ENCODE data around the gene ABCG1.

Gene ABCG1

DNA sequence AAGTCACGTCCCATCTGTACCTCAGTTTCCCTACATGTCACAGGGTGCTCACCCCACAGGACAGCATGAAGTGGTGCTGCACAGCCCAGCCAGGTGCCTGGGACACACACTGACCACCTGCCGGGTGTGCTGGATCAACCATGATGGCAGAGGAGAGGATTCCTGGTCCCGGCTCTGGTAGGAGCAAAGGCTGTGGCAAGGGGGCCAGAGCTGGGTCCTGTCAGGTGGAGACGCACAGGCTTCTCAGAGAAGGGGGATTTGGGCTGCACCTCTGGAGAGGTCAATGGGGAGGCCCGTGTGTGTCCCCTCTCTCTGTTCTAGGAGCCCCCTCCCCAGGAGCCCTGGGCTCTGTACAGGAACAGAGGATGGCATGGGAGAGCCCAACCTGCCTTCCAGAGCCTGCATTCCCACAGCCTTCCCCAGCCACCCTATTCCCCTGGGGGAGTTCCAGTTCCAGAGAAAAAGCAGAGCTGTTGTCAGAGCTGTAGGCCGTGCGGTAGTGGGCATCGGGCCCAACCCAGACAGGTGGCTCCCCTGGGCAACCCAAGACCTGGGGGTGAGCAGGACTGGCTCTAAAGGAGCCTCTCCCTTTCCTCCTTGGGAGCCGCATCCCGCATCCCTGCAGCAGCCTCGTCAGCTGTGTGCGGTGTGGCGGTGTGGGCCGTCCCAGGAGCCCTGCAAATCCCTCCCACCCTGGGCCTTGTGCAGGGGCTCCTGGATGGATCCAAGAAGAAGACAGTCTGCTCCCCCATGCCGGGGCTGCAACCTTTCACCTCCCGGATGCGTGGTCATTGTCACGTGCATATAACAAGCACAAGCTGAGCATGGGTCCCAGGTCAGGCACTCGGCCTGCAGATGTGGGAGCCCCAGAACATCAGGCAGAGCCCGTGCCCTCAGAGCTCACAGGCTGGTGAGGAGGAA, 99.1 kb downstream of the ABCG1 start:
- Histone ChIP-seq H3K27me3 (ENCODE audit: control insufficient read depth in 1 of 2, insufficient read depth in 2 of 2, low read length in 2 of 2) (peaks cover 3 to 4% of the 10 kb centered on the region in 2 donors), H3K36me3 (ENCODE audit: control insufficient read depth in 2 of 2, insufficient read depth in 2 of 2, low read length in 2 of 2) (no peaks in the 10 kb centered on the region), H3K9me3 (ENCODE audit: control insufficient read depth in 2 of 2, low read length in 2 of 2) (no peaks in the 10 kb centered on the region), H3K4me3 (ENCODE audit: low read length in 2 of 2) (no peak overlapping the region), H3K4me1 (ENCODE audit: control insufficient read depth, insufficient read depth, low read length) (no peaks in the 10 kb centered on the region), H3K9ac (ENCODE audit: low read length in 2 of 2) (no peak overlapping the region), H3K27ac (ENCODE audit: low read length) (no peak overlapping the region)

DNA sequence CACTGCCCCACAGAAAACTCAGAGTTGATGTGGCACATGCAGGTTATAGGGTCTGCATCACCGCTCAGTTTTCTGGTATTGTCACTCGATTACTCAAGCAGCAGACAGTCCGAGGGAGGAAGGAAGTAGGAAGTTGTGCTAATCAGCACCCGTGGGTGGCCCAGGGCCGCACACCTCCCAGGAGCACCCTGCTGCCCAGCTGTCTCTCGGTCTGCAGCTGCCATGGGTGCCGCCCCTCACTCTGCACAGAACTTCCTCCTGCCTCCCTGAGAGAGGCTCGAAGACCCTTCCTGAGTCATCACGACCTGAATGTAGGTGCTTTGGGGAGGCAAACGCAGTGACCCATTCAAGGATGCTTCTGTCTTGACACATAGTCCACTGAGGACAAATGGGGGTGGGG, 100.4 kb downstream of the ABCG1 start:
- Histone ChIP-seq H3K27ac (ENCODE audit: low read length) (no peak overlapping the region), H3K4me1 (ENCODE audit: control insufficient read depth, insufficient read depth, low read length) (no peaks in the 10 kb centered on the region), H3K9ac (ENCODE audit: low read length in 2 of 2) (no peak overlapping the region), H3K36me3 (ENCODE audit: control insufficient read depth in 2 of 2, insufficient read depth in 2 of 2, low read length in 2 of 2) (no peaks in the 10 kb centered on the region), H3K4me3 (ENCODE audit: low read length in 2 of 2) (no peak overlapping the region), H3K9me3 (ENCODE audit: control insufficient read depth in 2 of 2, low read length in 2 of 2) (no peaks in the 10 kb centered on the region), H3K27me3 (ENCODE audit: control insufficient read depth in 1 of 2, insufficient read depth in 2 of 2, low read length in 2 of 2) (peaks cover 3 to 4% of the 10 kb centered on the region in 2 donors)

DNA sequence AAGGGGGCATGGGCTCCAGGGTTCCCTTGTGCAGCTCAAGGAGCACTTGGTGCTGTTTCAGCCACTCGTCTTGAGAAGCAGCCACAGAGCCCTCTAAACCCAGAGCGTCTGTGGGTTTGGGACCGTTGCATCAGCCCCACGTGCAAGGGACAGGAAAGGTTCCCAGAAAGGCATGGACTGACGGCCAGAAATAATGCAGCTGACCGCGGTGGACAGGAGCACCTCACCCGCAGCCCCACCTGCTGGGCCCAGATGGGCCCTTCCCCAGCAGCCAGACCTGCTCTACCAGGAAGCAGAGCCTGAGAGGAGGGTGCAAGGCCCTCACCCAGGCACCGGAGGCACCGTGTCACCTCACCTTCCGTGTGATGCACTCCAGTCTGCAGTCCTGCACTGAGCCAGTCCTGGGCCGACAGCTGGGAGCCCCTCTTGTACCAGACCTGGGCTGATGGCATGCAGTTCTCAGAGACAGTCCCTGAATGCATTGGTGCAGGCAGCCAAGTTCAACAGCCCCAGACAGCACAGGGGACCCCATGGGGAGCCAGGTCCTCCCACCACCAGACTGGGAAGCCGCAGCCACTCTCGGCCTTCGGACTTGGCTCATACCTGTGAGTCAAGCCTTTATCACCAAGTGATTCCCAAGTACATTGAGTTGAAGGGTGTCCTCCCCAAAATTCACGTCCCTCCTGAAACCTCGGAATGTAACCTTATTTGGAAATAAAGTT, 101.1 kb downstream of the ABCG1 start:
- Histone ChIP-seq H3K4me3 (ENCODE audit: low read length in 2 of 2) (no peak overlapping the region), H3K27me3 (ENCODE audit: control insufficient read depth in 1 of 2, insufficient read depth in 2 of 2, low read length in 2 of 2) (peaks cover 3 to 4% of the 10 kb centered on the region in 2 donors), H3K9ac (ENCODE audit: low read length in 2 of 2) (no peak overlapping the region), H3K9me3 (ENCODE audit: control insufficient read depth in 2 of 2, low read length in 2 of 2) (peaks cover 0 to 3% of the 10 kb centered on the region in 2 donors), H3K36me3 (ENCODE audit: control insufficient read depth in 2 of 2, insufficient read depth in 2 of 2, low read length in 2 of 2) (no peaks in the 10 kb centered on the region), H3K4me1 (ENCODE audit: control insufficient read depth, insufficient read depth, low read length) (no peaks in the 10 kb centered on the region), H3K27ac (ENCODE audit: low read length) (no peak overlapping the region)

DNA sequence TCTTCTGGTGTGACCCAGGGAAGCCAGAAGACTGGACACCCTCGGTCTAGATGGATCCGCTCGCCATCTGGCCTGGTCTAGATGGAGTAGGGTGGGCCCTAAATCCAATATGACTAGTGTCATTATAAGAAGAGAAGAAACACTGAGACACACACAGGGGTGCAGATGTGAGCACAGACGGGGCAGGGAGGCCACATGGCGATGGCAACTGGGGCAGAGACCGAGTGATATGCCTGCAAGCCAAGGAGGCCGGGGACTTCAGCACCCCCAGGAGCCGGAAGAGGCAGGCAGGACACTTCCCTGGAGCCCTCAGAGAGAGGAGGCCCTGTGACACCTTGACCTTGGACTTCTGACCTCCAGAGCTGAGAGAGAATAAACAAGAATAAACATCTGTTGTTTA, 101.9 kb downstream of the ABCG1 start:
- H3K36me3 ChIP-seq (ENCODE audit: control insufficient read depth in 2 of 2, insufficient read depth in 2 of 2, low read length in 2 of 2) = no peaks in the 10 kb centered on the region
- H3K9ac ChIP-seq (ENCODE audit: low read length in 2 of 2) = no peak overlapping the region
- H3K4me1 ChIP-seq (ENCODE audit: control insufficient read depth, insufficient read depth, low read length) = no peaks in the 10 kb centered on the region
- peaks cover 6 to 9% of the 10 kb centered on the region in 2 donors for H3K9me3 ChIP-seq (ENCODE audit: control insufficient read depth in 2 of 2, low read length in 2 of 2)
- H3K4me3 ChIP-seq (ENCODE audit: low read length in 2 of 2) = no peak overlapping the region
- H3K27me3 ChIP-seq (ENCODE audit: control insufficient read depth in 1 of 2, insufficient read depth in 2 of 2, low read length in 2 of 2) = peaks cover 3 to 4% of the 10 kb centered on the region in 2 donors
- H3K27ac ChIP-seq (ENCODE audit: low read length) = no peak overlapping the region

DNA sequence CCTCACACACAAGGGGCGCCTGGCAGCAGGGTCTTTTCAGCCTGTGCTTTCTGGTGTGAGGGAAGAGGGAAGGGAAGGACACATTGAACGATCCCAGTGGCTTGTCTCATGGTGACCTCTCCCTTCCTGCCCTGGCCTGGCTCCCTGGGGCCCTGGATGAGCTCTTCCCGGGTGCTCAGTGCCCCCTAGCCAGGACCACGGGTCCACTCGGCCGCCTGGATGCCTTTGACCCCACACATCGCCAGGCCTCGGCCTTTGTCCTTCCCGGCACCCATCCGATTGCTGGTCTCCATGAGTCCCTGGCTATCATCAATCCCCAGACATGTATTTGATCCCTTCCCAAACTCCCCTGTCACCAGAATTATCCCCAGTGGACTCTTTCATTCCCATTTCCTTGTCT, 102.3 kb downstream of the ABCG1 start:
- Histone ChIP-seq H3K9ac (ENCODE audit: low read length in 2 of 2) (no peak overlapping the region), H3K4me3 (ENCODE audit: low read length in 2 of 2) (no peak overlapping the region), H3K9me3 (ENCODE audit: control insufficient read depth in 2 of 2, low read length in 2 of 2) (peaks cover 6 to 9% of the 10 kb centered on the region in 2 donors), H3K27ac (ENCODE audit: low read length) (no peak overlapping the region), H3K27me3 (ENCODE audit: control insufficient read depth in 1 of 2, insufficient read depth in 2 of 2, low read length in 2 of 2) (peaks cover 3 to 4% of the 10 kb centered on the region in 2 donors), H3K4me1 (ENCODE audit: control insufficient read depth, insufficient read depth, low read length) (no peaks in the 10 kb centered on the region), H3K36me3 (ENCODE audit: control insufficient read depth in 2 of 2, insufficient read depth in 2 of 2, low read length in 2 of 2) (no peaks in the 10 kb centered on the region)

DNA sequence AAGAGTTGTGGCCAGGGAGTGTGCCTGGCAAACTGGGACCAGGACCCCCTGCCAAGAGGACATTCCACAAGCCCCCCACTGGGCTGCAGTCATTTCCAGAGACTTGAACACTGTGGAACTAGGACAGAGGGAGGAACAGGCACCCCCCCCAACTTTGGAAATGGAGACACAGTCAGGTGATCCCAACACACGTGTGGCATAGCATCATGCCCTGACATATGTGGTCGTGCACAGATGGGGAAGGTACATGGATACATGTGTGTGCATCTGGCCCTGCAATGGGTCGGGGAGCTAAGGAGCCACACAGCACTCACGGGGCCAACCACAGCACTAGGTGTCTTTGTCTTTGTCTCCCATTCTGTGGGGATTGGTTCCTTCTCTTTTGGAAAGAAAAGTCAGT, 102.9 kb downstream of the ABCG1 start:
- Histone ChIP-seq H3K9me3 (ENCODE audit: control insufficient read depth in 2 of 2, low read length in 2 of 2) (peaks cover 6 to 9% of the 10 kb centered on the region in 2 donors), H3K9ac (ENCODE audit: low read length in 2 of 2) (no peak overlapping the region), H3K36me3 (ENCODE audit: control insufficient read depth in 2 of 2, insufficient read depth in 2 of 2, low read length in 2 of 2) (no peaks in the 10 kb centered on the region), H3K4me1 (ENCODE audit: control insufficient read depth, insufficient read depth, low read length) (no peaks in the 10 kb centered on the region), H3K27ac (ENCODE audit: low read length) (no peak overlapping the region), H3K4me3 (ENCODE audit: low read length in 2 of 2) (no peak overlapping the region), H3K27me3 (ENCODE audit: control insufficient read depth in 1 of 2, insufficient read depth in 2 of 2, low read length in 2 of 2) (peaks cover 3 to 4% of the 10 kb centered on the region in 2 donors)

DNA sequence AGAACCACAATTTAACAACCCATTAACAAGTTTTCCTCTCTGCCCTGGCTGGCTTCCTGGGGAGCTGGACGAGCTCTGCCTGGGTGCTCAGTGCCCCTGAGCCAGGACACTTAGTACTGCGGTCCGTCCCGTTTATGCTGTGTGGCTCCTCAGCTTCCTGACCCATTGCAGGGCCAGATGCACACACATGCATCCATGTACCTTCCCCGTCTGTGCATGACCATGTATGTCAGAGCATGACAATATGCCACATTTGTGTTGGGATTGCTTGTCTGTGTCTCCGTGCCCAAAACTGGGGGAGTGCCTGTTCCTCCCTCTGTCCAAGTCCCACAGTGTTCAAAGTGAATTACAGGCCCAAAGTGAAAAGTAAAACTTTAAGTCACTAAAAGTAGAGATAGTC, 106.0 kb downstream of the ABCG1 start:
- Histone ChIP-seq H3K9me3 (ENCODE audit: control insufficient read depth in 2 of 2, low read length in 2 of 2) (peaks cover 6 to 9% of the 10 kb centered on the region in 2 donors), H3K36me3 (ENCODE audit: control insufficient read depth in 2 of 2, insufficient read depth in 2 of 2, low read length in 2 of 2) (no peaks in the 10 kb centered on the region), H3K9ac (ENCODE audit: low read length in 2 of 2) (no peak overlapping the region), H3K4me1 (ENCODE audit: control insufficient read depth, insufficient read depth, low read length) (no peaks in the 10 kb centered on the region), H3K27me3 (ENCODE audit: control insufficient read depth in 1 of 2, insufficient read depth in 2 of 2, low read length in 2 of 2) (peaks cover 3 to 4% of the 10 kb centered on the region in 2 donors), H3K4me3 (ENCODE audit: low read length in 2 of 2) (no peak overlapping the region), H3K27ac (ENCODE audit: low read length) (no peak overlapping the region)

DNA sequence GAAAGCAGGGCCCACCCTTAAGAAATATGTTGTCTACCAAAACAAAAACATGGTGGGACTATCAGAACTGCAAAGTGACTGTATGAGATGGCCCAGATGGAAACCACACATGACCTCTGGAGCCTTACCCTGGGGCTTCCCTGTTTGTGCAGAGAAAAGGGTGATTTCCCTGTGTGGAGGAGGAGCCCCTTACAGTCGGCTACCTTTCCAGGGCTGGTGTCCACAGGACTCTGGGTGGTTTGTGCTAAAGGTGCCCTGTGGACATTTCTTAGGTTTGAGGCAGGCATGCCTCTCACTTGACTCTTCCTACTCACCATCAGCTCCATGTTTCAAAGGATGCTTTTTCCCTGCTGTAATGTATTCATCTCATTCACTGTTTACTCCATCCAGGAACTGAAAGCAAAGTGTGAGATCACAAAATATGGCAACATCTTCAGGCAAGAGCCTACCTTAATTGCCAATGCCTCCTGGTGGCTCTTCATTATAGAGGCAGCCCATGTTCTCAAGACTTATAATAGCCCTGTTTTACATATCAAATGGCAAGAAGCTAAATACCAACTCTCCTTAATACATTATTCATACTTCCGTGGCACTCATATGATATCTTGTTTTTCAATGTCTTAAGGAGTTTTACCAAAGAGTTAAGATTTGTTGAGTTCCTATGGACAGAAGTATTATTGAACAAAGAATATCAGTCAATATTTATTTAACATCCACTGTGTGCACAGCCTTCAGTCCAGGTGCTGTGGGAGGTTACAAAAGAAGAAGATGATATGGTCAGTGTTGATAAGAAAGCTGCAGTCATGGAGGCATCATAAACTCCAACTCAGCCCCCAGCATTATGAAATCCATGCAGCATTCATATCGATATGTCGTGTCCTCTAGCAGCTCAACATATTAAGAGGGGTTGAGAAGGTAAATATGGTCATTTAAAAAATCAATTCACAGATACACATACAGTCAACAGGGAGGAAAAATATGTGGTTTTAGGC, 111.7 kb downstream of the ABCG1 start:
- Histone ChIP-seq H3K4me3 (ENCODE audit: low read length in 2 of 2) (no peak overlapping the region), H3K27ac (ENCODE audit: low read length) (no peak overlapping the region), H3K9me3 (ENCODE audit: control insufficient read depth in 2 of 2, low read length in 2 of 2) (peaks cover 9 to 10% of the 10 kb centered on the region in 2 donors), H3K9ac (ENCODE audit: low read length in 2 of 2) (no peak overlapping the region), H3K4me1 (ENCODE audit: control insufficient read depth, insufficient read depth, low read length) (no peaks in the 10 kb centered on the region), H3K27me3 (ENCODE audit: control insufficient read depth in 1 of 2, insufficient read depth in 2 of 2, low read length in 2 of 2) (peaks cover 0 to 5% of the 10 kb centered on the region in 2 donors), H3K36me3 (ENCODE audit: control insufficient read depth in 2 of 2, insufficient read depth in 2 of 2, low read length in 2 of 2) (no peaks in the 10 kb centered on the region)

DNA sequence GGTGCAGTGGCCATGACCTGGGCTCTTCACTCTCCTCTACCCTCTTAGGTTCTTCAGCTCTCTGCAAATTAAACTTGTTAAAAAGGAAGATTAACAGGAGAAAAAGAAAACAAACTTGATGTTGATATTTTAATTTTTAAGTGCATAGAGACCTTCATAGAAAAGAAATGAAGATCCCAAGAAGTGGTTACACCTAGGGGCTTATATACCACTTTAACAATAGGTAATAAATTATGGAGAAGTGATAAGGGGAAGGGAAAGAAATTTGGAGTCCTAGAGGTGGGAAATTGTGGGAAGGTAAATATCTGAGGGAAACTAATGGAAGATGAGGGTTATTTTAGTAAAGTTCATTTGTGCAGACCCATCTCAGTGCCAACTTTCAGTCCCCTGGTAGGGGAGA, 112.7 kb downstream of the ABCG1 start:
- no peaks in the 10 kb centered on the region for H3K4me1 ChIP-seq (ENCODE audit: control insufficient read depth, insufficient read depth, low read length)
- H3K27ac ChIP-seq (ENCODE audit: low read length) = no peak overlapping the region
- H3K36me3 ChIP-seq (ENCODE audit: control insufficient read depth in 2 of 2, insufficient read depth in 2 of 2, low read length in 2 of 2) = no peaks in the 10 kb centered on the region
- H3K9ac ChIP-seq (ENCODE audit: low read length in 2 of 2) = no peak overlapping the region
- H3K9me3 ChIP-seq (ENCODE audit: control insufficient read depth in 2 of 2, low read length in 2 of 2) = peaks cover 8 to 9% of the 10 kb centered on the region in 2 donors
- H3K4me3 ChIP-seq (ENCODE audit: low read length in 2 of 2) = no peak overlapping the region
- H3K27me3 ChIP-seq (ENCODE audit: control insufficient read depth in 1 of 2, insufficient read depth in 2 of 2, low read length in 2 of 2) = peaks cover 0 to 6% of the 10 kb centered on the region in 2 donors
